SK-N-SH (cell line): ENCODE results near the gene CDK8.

ENCODE experiments used
- CTCF ChIP-seq: fragments of 200-600 bp; sonication (generic); IDR thresholded peaks from 2 replicates; pipeline ENCODE4 v1.6.1; 2017; ENCODE audit warnings: antibody characterized with exemption, mild to moderate bottlenecking, moderate library complexity
- USF2 ChIP-seq: fragments of 150-350 bp; IDR thresholded peaks from 2 replicates; pipeline ENCODE4 v1.6.1; 2017; ENCODE audit warnings: antibody characterized with exemption, low read length, low read depth, borderline replicate concordance

GRCh38 chr13:26436914-26437313, 183.0 kb downstream of the CDK8 start:
- TF ChIP-seq CTCF (no peak), USF2 (no peak)
